Medulla oblongata (tissue), 1 donor: ENCODE data around the gene C10orf120.
A peak's percentile ranks its signal among the peaks of the same experiment; 100 is the strongest.

Experiments used
- DNase-seq: peaks from one replicate; pipeline ENCODE4 v3.0.0-alpha.2; 2015; ENCODE audit errors: extremely low spot score

C10orf120 gene

GRCh38 chr10:122660696-122661095 is 39.0 kb downstream of the C10orf120 start:
- DNase-seq, result no peak

GRCh38 chr10:122659651-122660050 is 40.0 kb downstream of the C10orf120 start:
- no peak for DNase-seq

- no peak for DNase-seq
Observed at GRCh38 chr10:122659126-122659525, 40.5 kb downstream of the C10orf120 start.

GRCh38 chr10:122658356-122659049 is 41.1 kb downstream of the C10orf120 start:
- DNase-seq, result no peak

GRCh38 chr10:122657729-122658128 is 41.9 kb downstream of the C10orf120 start:
- DNase-seq, result no peak

GRCh38 chr10:122657255-122657654 is 42.4 kb downstream of the C10orf120 start:
- no peak for DNase-seq

- DNase-seq, result no peak
Observed at GRCh38 chr10:122656741-122657140, 42.9 kb downstream of the C10orf120 start.

- DNase-seq, result no peak
Observed at GRCh38 chr10:122656308-122656705, 43.3 kb downstream of the C10orf120 start.

- peak; percentile 15 for DNase-seq
Observed at GRCh38 chr10:122655524-122656307, 43.9 kb downstream of the C10orf120 start.

- DNase-seq, result no peak
Observed at GRCh38 chr10:122650331-122650730, 49.3 kb downstream of the C10orf120 start.

GRCh38 chr10:122649903-122650302 is 49.7 kb downstream of the C10orf120 start:
- no peak for DNase-seq

GRCh38 chr10:122648599-122649428 is 50.8 kb downstream of the C10orf120 start:
- DNase-seq, result peak; percentile 78
